SK-N-SH treated with all-trans-retinoic acid at 6 μM for 48 hours (cell line): ENCODE data around the gene MRTFA.

ENCODE experiments used
- ATAC-seq: fragments of 200-7000 bp; cut with Tn5 transposase; 3 replicates; pipeline ENCODE4 v1.9.1; 2020; ENCODE audit warnings: mild to moderate bottlenecking, moderate library complexity
- BACH2 ChIP-seq: fragments of 250-450 bp; sonication (Bioruptor Pico); IDR thresholded peaks from 2 replicates; pipeline ENCODE4 v1.9.0; 2021; ENCODE audit warnings: mild to moderate bottlenecking, borderline replicate concordance
- CREB5 ChIP-seq: fragments of 250-450 bp; sonication (Bioruptor Pico); IDR thresholded peaks from 2 replicates; pipeline ENCODE4 v1.5.1; 2020; ENCODE audit warnings: low read depth, mild to moderate bottlenecking, moderate library complexity
- CSDC2 ChIP-seq: fragments of 250-450 bp; sonication (Bioruptor Pico); IDR thresholded peaks from 2 replicates; pipeline ENCODE4 v1.5.0; 2020; ENCODE audit warnings: mild to moderate bottlenecking, moderate library complexity
- CSRNP3 ChIP-seq: fragments of 250-450 bp; sonication (Bioruptor Pico); IDR thresholded peaks from 2 replicates; pipeline ENCODE4 v1.5.1; 2021; ENCODE audit warnings: mild to moderate bottlenecking, moderate library complexity
- ESRRG ChIP-seq: fragments of 250-450 bp; sonication (Bioruptor Pico); IDR thresholded peaks from 2 replicates; pipeline ENCODE4 v1.6.1; 2021; ENCODE audit warnings: mild to moderate bottlenecking
- ISL1 ChIP-seq: fragments of 250-450 bp; sonication (Bioruptor Pico); IDR thresholded peaks from 2 replicates; pipeline ENCODE4 v2.1.2; 2022; ENCODE audit warnings: mild to moderate bottlenecking, moderate library complexity
- OSR1 ChIP-seq: fragments of 250-450 bp; sonication (Bioruptor Pico); IDR thresholded peaks from 2 replicates; pipeline ENCODE4 v1.8.0; 2022; ENCODE audit warnings: moderate library complexity, mild to moderate bottlenecking, inconsistent platforms
- PPARA ChIP-seq: fragments of 250-450 bp; sonication (Bioruptor Pico); IDR thresholded peaks from 2 replicates; pipeline ENCODE4 v1.5.0; 2020; ENCODE audit warnings: mild to moderate bottlenecking, borderline replicate concordance
- RARB ChIP-seq: fragments of 250-450 bp; sonication (Bioruptor Pico); IDR thresholded peaks from 2 replicates; pipeline ENCODE4 v1.8.0; 2021; ENCODE audit warnings: mild to moderate bottlenecking, moderate library complexity
- SNAI2 ChIP-seq: fragments of 250-450 bp; sonication (Bioruptor Pico); IDR thresholded peaks from 2 replicates; pipeline ENCODE4 v1.5.0; 2020; ENCODE audit warnings: mild to moderate bottlenecking, moderate library complexity
- TOX ChIP-seq: fragments of 250-450 bp; sonication (Bioruptor Pico); IDR thresholded peaks from 2 replicates; pipeline ENCODE4 v1.8.0; 2021; ENCODE audit warnings: mild to moderate bottlenecking, moderate library complexity, borderline replicate concordance
- TSHZ2 ChIP-seq: fragments of 250-450 bp; sonication (Bioruptor Pico); IDR thresholded peaks from 2 replicates; pipeline ENCODE4 v1.5.0; 2020; ENCODE audit warnings: mild to moderate bottlenecking, moderate library complexity
- ZC3H10 ChIP-seq: fragments of 250-450 bp; sonication (Bioruptor Pico); IDR thresholded peaks from 2 replicates; pipeline ENCODE4 v1.5.1; 2021; ENCODE audit warnings: mild to moderate bottlenecking, moderate library complexity
- ZFP3 ChIP-seq: fragments of 250-450 bp; sonication (Bioruptor Pico); IDR thresholded peaks from 2 replicates; pipeline ENCODE4 v1.5.0; 2020; ENCODE audit warnings: mild to moderate bottlenecking, moderate library complexity
- ZNF565 ChIP-seq: fragments of 450-650 bp; formaldehyde crosslinking; conservative IDR thresholded peaks from 2 replicates; pipeline ENCODE4 v1.5.0; 2020; ENCODE audit warnings: low read depth, mild to moderate bottlenecking, moderate library complexity
- ZNF70 ChIP-seq: fragments of 450-650 bp; formaldehyde crosslinking; IDR thresholded peaks from 2 replicates; pipeline ENCODE4 v1.5.0; 2020; ENCODE audit warnings: mild to moderate bottlenecking, moderate library complexity
- ZNF8 ChIP-seq: fragments of 450-650 bp; formaldehyde crosslinking; IDR thresholded peaks from 2 replicates; pipeline ENCODE4 v1.5.0; 2020; ENCODE audit warnings: mild to moderate bottlenecking, moderate library complexity
- TF ChIP-seq, protein P1 (sequence below): fragments of 250-450 bp; sonication (Bioruptor Pico); IDR thresholded peaks from 2 replicates; pipeline ENCODE4 v1.8.0; 2020; ENCODE audit warnings: mild to moderate bottlenecking, moderate library complexity, borderline replicate concordance

Gene MRTFA

GRCh38 chr22:40636380-40637182 is at the start of gene MRTFA:
TSS of gene MRTFA (minus strand) at chr22:40636719.
- ATAC-seq: peak; percentile 95
- no peak for TF ChIP-seq ZFP3 (CRISPR knock-in tag)
- no peak for TF ChIP-seq RARB (CRISPR knock-in tag)
- TF ChIP-seq CREB5 (CRISPR knock-in tag): no peak
- no peak for TF ChIP-seq PPARA (CRISPR knock-in tag)
- TF ChIP-seq ZC3H10 (CRISPR knock-in tag): no peak
- no peak for TF ChIP-seq BACH2 (CRISPR knock-in tag)
- TF ChIP-seq SNAI2 (CRISPR knock-in tag): no peak
- TF ChIP-seq ZNF565 (CRISPR knock-in tag): no peak

DNA sequence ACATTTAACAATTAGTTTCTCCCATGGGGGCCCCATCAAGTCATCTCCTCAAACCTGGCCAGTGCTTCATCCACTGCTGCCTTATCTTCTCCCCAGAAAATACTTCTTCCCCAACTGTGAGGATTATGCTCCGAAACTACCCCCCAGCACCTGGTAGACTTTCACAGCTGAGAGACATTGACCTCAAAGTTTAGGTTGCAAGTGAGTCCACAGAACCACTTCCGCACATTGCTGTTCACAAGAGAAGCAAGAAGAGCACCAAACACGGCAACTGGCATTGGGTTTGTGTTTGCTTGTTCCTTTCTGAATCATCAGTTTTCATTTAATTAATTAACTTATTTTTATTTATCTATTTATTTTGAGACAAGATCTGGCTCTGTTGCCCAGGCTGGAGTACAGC is 48.9 kb upstream of the MRTFA start:
- no peak for ATAC-seq
- TF ChIP-seq ZNF8 (CRISPR knock-in tag): no peak

DNA sequence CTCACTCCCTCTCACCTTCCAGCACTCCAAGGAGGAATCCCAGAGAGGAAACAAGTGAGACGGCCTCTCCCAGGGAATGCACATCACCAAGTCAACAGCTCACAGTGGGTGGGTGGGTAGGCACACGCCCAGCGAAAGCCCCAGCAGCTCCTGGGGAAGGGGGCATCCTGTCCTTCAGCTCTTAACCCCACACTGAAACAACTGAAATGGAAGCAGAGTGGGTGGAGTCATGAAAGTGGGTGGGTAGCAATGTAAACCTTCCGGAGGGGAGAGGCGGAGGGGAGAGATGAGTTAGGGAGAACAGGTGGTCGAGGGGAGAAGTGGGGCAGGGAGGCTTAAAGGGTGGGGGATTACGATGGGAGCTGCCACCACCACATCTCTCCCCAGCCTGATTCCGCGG is 48.2 kb upstream of the MRTFA start:
- no peak for ATAC-seq

GRCh38 chr22:40681451-40681850 is 44.9 kb upstream of the MRTFA start:
- ATAC-seq: no peak
- TF ChIP-seq PPARA (CRISPR knock-in tag): no peak
- TF ChIP-seq TSHZ2 (CRISPR knock-in tag): no peak
- no peak for TF ChIP-seq CSRNP3
- no peak for TF ChIP-seq OSR1 (CRISPR knock-in tag)
- TF ChIP-seq CSDC2 (CRISPR knock-in tag): no peak
- no peak for TF ChIP-seq ZNF565 (CRISPR knock-in tag)
- TF ChIP-seq ZNF70 (CRISPR knock-in tag): no peak
- no peak for TF ChIP-seq ZC3H10 (CRISPR knock-in tag)
- TF ChIP-seq, protein P1, sequence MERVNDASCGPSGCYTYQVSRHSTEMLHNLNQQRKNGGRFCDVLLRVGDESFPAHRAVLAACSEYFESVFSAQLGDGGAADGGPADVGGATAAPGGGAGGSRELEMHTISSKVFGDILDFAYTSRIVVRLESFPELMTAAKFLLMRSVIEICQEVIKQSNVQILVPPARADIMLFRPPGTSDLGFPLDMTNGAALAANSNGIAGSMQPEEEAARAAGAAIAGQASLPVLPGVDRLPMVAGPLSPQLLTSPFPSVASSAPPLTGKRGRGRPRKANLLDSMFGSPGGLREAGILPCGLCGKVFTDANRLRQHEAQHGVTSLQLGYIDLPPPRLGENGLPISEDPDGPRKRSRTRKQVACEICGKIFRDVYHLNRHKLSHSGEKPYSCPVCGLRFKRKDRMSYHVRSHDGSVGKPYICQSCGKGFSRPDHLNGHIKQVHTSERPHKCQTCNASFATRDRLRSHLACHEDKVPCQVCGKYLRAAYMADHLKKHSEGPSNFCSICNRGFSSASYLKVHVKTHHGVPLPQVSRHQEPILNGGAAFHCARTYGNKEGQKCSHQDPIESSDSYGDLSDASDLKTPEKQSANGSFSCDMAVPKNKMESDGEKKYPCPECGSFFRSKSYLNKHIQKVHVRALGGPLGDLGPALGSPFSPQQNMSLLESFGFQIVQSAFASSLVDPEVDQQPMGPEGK (CRISPR knock-in tag): no peak
- no peak for TF ChIP-seq ISL1 (CRISPR knock-in tag)
- no peak for TF ChIP-seq SNAI2 (CRISPR knock-in tag)
- no peak for TF ChIP-seq BACH2 (CRISPR knock-in tag)

More for the DNA sequence above, 48.2 kb upstream of the MRTFA start:
- TF ChIP-seq TOX (CRISPR knock-in tag) (no peak), TSHZ2 (CRISPR knock-in tag) (no peak), ZNF70 (CRISPR knock-in tag) (no peak), ZC3H10 (CRISPR knock-in tag) (no peak), PPARA (CRISPR knock-in tag) (no peak), CREB5 (CRISPR knock-in tag) (no peak), ESRRG (CRISPR knock-in tag) (no peak), CSDC2 (CRISPR knock-in tag) (no peak), ZFP3 (CRISPR knock-in tag) (no peak)
